DND-41 (cell line): Measurements from ENCODE around the gene TCERG1L.

Experiments
- EZH2 ChIP-seq: IDR thresholded peaks from 3 replicates; pipeline ENCODE4 v1.6.1; 2012; ENCODE audit warnings: borderline replicate concordance, low read depth, mild to moderate bottlenecking, moderate library complexity, low read length, inconsistent platforms; ENCODE audit not compliant: severe bottlenecking
- TF ChIP-seq, protein P1 (sequence below): IDR thresholded peaks from 2 replicates; pipeline ENCODE4 v1.5.1; 2012; ENCODE audit warnings: borderline replicate concordance, low read length, moderate library complexity, mild to moderate bottlenecking; ENCODE audit not compliant: poor library complexity, severe bottlenecking; ENCODE audit errors: extremely low read depth

DNA sequence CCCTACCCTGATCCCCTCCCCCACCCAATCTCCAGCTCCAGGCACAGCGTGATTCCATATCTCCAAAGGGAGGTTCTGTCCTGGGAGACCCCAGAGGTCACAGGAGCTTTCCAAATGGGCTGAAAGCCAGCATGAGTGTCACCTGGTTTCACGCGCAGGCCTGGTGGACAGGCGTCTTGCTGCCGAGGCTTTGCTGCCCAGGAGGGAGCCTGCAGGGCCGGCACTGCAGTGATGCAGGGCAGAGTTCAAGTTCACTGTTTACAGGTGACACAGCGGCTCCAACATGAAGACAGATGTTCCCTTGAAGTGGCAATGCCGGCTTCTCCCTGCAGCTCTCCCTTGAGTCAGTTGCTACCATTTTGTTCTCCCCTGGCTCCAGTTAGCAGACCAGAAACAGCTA lies 104.3 kb downstream of the TCERG1L start:
- TF ChIP-seq, protein P1, sequence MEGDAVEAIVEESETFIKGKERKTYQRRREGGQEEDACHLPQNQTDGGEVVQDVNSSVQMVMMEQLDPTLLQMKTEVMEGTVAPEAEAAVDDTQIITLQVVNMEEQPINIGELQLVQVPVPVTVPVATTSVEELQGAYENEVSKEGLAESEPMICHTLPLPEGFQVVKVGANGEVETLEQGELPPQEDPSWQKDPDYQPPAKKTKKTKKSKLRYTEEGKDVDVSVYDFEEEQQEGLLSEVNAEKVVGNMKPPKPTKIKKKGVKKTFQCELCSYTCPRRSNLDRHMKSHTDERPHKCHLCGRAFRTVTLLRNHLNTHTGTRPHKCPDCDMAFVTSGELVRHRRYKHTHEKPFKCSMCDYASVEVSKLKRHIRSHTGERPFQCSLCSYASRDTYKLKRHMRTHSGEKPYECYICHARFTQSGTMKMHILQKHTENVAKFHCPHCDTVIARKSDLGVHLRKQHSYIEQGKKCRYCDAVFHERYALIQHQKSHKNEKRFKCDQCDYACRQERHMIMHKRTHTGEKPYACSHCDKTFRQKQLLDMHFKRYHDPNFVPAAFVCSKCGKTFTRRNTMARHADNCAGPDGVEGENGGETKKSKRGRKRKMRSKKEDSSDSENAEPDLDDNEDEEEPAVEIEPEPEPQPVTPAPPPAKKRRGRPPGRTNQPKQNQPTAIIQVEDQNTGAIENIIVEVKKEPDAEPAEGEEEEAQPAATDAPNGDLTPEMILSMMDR: no peak
- no peak for TF ChIP-seq EZH2
